GM12874 (cell line): ENCODE results near the gene LCN12.

ENCODE experiments used
- CTCF ChIP-seq: IDR thresholded peaks from 2 replicates; pipeline ENCODE4 v1.5.1; 2011; ENCODE audit warnings: low read depth, mild to moderate bottlenecking, control low read depth, low read length, moderate library complexity; ENCODE audit not compliant: insufficient read depth

The LCN12 gene

DNA sequence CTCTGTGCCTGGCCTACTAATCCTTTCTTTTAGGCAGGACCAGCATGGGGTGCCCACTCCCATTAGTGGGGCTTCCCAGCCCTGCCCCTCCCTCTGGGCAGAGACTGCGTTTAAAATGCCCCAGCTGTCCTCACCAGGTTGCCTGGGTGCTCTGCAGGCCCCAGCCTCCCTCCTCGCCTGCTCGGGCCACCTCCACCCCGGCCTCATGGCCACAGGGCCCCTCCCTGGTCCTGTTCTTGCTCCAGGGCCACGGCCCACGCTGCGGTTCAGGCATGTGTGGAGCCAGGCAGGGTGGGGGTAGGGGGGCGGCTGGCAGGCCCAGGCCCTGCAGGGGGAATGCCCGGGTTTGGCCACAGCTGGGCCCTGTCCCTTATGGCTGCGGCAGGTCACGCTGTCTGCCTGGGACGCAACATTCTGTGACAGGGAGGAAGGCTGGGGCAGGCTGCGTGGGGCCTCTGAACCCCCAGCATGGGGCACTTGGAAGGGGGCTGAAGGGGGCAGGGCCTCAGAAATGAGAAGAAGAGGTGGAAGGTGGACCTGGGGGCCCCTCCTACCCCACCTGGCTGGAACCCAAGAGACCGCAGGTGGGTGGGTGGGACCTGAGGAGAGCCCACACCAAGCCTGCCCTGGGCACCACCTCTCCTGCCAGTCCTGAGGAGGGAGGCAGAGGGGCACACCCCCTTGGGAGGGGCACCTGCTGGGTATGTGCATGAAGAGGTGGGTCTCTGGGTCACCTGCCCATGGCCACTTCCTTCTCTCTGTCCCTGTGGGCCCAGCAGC, at the start of gene LCN12:
Gene LCN12, plus strand, starts transcription at position 733 of the 780 bp plus-strand sequence. CDS start 55 bp downstream, outside the sequence.
- no peak for TF ChIP-seq CTCF

GRCh38 chr9:136903041-136903554, 49.0 kb upstream of the LCN12 start:
- TF ChIP-seq CTCF: no peak

DNA sequence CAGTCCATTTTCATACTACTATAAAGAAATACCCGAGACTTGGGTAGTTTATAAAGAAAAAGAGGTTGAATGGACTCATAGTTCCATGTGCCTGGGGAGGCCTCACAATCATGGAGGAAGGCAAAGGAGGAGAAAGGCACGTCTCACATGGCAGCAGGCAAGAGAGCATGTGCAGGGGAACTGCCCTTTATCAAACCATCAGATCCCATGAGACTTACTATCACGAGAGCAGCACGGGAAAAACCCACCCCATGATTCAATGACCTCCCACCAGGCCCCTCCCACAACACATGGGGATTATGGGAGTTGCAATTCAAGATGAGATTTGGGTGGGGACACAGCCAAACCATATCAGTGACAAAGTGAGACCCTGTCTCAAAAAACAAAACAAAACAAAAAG, 45.8 kb upstream of the LCN12 start:
- TF ChIP-seq CTCF: no peak

DNA sequence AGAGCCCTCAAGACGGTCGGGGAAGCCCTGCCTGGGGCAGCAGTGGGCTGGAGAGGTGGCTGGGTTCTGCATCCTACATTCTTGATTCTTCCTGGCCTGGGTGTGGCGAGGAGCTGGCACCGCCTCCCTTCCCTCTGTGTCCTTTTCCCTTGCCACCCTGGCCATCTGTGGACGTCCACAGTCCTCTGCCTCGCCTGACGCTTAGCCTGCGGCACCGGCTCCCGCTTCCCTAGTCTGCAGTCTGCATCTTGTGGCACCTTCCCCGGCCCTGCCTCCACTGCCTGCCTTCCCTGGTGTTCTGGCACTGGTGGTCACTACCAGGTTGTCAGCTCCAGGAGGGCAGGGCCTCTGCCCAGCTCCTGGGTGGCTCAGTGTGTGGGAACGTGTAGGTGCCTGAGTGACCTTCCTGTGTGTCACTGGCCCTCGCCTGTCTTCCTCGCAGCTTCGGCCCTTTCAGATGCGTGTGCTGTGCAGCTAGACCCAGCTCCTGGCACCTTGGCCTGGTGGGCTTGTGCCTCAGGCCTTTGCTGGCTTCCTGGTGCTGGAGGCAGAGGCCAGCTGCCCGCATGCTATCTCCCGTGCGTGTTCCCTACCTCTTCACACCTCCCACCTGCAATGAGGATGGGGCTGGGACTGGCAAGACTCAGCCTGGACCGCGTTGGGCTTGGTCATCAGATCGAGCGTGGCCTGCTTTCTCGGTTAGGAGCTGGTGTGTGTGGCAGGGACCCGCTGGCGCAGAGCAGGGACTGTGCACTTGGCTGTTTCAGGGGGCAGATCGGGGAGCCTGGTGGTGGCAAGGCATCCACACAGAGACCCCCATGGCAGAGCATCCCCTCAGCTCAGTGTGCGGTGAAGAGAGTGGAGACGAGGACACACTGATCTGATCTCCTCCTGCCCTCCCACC, 44.8 kb upstream of the LCN12 start:
- TF ChIP-seq CTCF: no peak

- TF ChIP-seq CTCF: no peak
Measured at GRCh38 chr9:136910197-136910900, 41.7 kb upstream of the LCN12 start.

DNA sequence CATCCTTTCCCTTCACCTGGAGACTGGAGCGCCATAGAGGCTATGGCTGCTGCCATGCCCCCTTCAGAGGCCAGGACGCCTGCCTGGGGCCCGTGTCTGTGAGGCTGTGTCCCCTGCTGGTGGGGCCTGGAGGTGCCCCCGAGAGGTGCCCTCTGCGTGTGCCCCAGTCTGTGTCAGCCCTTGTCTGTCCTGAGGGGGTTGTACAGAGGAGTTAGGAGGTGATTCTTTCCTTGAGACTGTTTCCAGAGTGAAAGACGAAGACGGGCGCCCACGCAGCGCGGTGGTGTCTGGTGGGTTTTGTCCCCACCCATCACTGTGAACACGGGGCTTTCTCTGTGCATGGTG, 41.2 kb upstream of the LCN12 start:
- TF ChIP-seq CTCF: no peak
